T-helper 9 cell (primary cell): ENCODE measurements around the gene NPIPB8.
"Not testable (repeated sequence)": the region's sequence is repeated elsewhere in the genome, so short reads cannot be mapped to it uniquely, and the experiment has no call there.

ENCODE experiments used
- DNase-seq: peaks from one replicate; pipeline ENCODE4 v3.0.0-alpha.2; 2020
- total RNA-seq, 2 donors: gene quantifications; one replicate each; lab custom pipeline; 2026; lab: John Stamatoyannopoulos, UW

NPIPB8 gene
- 0.24 to 0.49 reads per million in 2 donors for total RNA-seq

DNA sequence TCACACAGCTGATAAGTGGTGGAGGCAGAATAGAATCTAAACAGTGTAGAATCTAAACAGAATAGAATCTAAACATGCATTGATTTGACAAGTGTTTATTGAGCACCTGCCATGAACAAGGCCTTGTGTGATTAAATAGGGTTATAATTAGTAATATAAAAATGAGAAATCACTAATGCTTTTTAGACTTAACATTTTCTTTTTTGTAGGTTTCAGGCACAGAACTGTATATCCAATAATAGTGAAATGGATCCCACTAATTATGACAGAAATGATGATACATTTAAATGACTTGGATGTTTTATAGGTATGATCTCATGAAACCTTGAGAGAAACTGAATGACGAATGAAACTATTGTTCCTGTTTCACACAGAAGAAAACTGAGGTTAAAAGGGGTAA is at the start of gene NPIPB8:
Gene NPIPB8 (plus strand): TSS at position 301 of the 400 bp plus-strand sequence. CDS start 296 bp downstream, outside the sequence.
- not testable (repeated sequence) for DNase-seq

DNA sequence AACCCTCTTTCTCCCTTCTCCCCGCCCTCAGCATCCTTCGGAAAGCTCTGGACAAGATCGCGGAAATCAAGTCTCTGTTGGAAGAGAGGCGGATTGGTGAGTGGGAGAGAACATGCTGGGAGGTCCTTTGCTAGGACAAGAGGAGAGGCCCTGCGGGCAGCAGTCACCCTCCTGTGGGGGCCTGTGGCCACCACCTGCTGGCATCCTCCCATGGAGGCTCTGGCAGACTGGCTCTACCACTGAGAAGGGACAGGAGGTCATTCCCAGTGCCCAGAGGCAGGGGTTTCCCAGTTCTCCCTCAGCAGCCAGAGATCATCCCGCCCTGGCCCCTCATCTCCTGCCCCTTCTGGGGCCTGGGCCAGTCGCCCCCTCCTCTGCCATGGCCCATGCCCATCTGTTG is 48.8 kb upstream of the NPIPB8 start:
- DNase-seq, result no peak

- DNase-seq, result no peak
These were observed 47.9 kb upstream of the NPIPB8 start for GRCh38 chr16:28589930-28590329.

- no peak for DNase-seq
These were observed 47.2 kb upstream of the NPIPB8 start for GRCh38 chr16:28590384-28591340.

DNA sequence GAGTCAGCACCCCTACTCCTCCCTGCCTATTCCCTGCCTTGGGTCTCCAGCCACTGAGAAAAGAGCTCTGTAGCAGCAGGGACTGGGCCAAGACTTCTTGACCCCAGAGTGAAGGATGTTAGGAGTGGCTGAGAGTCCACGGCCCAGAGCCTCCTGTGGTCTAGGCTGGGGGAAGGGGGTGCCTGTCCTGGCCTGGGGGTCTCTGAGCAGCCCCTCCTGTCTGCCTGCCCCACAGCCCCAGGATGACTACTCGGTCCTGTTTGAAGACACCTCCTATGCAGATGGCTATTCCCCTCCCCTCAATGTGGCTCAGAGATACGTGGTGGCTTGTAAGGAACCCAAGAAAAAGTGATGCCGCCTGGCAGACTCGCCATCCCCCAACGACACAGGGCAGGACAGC is 46.5 kb upstream of the NPIPB8 start:
- no peak for DNase-seq

DNA sequence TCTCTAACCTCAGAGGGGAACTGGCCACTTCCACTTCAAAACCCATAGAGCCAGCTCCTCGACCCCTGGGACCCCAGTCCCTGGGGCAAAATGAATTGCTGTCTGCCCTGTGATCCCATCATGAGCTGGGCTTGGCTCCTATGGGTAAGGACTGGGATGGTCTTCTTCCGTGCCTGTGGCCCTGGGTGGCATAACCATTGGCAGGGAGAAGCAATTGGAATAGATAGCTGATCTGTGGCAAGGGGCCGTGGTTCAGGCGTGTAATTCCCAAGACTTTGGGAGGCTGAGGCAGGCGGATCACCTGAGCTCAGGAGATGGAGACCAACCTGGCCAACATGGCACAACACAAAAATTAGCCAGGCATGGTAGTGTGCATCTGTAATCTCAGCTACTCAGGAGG is 45.4 kb upstream of the NPIPB8 start:
- no peak for DNase-seq

DNA sequence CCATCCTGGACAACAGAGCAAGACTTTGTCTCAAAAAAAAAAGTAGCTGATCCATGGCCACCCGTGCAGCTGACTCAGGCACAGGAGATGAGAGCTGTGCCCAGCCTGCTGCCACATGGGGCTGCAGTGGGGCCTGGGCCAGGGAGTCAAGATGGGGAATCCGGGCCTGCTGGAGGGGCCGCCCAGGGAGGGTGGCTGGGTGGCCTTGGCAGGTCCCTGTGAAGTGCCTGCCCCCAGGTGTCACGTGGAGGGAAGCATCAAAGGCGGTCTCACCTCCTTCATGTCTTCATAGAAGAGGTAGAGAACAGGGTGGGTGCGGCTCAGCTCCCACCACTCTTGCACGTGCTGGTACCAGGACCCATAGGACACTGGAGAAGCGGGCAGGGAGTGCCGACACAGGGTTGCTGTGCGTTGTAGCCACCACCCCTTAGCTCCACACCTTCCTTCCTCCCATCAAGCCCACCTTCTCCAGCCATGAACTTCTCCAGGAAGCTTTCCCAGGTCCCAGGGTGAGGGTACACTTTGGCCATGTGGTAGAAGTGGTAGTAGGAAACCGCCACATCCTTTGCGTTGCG is 44.8 kb upstream of the NPIPB8 start:
- DNase-seq, result no peak

DNA sequence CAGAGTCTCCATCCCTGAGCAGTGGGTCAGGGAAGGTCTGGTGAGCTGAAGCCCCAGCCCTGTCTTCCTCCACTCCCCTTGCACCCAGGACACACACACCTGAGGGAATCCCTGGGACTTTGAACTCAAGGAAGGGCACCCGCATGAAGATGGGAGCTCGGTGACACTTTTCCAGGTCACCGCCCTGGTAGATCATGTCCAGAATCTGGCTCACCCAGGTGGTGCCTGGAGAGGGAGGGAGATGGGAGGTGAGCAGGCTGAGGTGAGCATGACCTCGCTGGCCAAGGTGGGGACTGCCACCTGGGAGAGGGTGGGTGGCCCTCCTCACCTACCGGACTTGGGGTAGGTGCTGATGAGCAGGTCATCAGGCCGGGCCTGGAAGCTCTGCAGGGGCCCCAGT is 42.4 kb upstream of the NPIPB8 start:
- DNase-seq, result not testable (repeated sequence)

DNA sequence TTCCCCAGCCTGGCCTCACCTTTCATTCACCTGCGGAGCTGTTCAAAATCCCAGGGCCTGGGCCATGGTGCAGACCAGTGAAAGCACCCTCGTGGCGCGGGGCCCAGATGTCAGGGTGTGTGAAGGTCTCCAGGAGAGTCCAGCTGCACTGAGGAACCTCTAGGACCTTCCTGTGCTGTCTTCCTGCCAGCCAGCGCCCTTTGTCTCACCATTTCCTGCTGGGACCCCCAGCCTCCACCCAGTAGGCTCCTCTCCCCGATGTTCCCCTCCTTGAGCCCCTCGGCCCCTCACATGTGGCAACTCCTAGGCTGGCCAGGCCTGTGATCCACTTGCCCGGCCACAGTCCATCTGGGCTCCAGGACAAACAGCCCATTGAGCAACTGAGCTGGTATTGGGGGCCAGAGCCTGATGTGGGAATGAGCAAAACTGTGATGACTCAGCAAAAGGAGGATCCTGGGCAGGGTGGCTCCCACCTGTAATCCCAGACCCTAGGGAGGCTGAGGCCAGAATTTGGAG is 41.7 kb upstream of the NPIPB8 start:
- no peak for DNase-seq

- no peak for DNase-seq
These were observed 40.8 kb upstream of the NPIPB8 start, which contains the start of gene SULT1A2 for GRCh38 chr16:28596840-28597691. SULT1A2 (minus strand) TSS chr16:28597050; CDS start chr16:28595930, 1,120 bp downstream.

DNA sequence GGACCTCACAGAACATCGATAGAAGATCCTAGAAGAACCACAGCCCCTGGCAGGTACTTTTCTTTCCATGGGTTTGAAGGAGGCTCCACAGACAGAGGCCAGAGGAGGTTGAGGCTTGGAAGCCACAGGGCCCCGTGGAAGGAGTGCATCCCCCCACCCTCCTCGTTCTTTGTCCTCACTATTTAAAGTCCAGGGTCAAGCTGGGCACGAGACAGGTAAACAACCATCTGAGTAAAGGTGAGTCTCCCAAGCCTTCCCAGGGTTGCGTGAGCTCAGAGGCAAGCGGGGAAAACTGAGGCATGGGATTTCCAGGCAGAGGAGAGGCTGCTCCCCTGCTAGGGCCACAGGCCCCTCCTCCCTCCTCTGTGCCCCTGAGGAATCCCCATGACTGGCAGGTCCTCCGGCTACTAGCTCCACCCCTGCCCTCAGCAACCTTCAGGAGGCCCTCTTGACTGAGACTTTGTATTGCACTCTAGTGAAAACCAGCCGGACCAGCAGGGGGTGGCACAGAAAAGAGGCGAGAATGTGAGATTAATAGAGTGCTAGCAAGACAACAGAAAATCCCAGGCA is 40.1 kb upstream of the NPIPB8 start:
- DNase-seq, result no peak

DNA sequence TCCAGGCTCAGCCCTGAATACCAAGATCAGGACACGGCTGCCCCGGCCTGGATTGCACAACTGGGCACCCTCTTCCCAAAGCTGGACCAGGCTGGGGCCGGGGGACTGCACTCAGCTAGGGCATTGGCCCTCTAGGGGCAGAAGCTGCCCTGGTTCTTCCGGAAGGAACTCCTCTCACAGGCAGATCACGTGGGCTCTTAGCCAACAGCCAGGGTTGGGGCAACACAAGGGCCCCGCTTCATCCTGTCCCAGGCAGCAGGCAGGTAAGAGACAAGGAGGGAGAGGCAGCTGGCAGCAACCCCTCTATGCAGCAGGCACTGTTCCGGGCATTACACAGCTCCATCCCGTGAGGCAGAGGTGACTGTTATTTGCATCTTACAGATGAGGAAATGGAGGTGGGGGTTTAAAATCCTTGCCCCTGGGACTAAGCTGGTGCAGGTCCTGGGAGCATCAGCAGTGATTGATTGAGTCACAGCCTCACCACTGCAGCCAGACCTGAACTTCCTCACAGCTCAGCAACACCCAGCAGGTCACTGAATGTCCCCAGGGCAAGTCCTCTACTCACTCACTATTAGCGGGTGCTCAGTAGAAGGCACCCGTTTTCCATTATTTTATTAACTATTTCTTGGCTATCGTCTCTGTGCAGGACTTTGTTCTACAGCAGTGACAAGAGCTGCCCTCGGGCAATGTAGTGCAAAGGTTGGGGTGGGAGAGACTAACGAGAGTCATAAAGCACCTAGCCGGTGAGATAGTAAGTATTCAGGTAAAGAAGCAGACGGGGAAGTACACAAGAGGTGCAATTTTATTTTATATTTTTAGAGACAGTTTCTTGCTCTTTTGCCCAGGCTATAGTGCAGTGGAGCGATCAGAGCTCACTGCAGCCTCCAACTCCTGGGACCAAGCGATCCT is 38.2 kb upstream of the NPIPB8 start:
- not testable (repeated sequence) for DNase-seq

DNA sequence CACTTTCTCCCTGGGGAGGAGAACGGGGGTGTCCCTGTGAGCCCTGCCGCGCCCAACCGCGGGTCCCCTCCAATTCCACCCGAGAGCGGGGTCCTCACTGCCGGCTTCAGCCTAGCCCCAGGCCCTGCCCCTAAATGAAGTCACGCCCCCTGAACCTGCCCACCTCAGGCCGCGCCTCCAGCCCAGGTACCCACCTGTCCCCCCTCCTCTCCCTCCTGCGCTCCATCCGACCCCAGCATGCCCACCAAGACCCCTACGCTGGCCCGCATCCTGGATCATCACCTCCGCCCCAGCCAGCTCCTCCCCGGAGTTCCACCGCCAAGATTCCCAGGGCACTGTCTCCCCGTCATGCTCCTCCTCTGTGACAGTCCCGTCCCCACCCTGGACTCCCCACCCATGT is 36.9 kb upstream of the NPIPB8 start:
- not testable (repeated sequence) for DNase-seq

GRCh38 chr16:28601589-28601988 is 36.3 kb upstream of the NPIPB8 start:
- not testable (repeated sequence) for DNase-seq

GRCh38 chr16:28602062-28602461 is 35.8 kb upstream of the NPIPB8 start:
- not testable (repeated sequence) for DNase-seq

- DNase-seq, result no peak
These were observed 35.3 kb upstream of the NPIPB8 start for GRCh38 chr16:28602529-28602928.

DNA sequence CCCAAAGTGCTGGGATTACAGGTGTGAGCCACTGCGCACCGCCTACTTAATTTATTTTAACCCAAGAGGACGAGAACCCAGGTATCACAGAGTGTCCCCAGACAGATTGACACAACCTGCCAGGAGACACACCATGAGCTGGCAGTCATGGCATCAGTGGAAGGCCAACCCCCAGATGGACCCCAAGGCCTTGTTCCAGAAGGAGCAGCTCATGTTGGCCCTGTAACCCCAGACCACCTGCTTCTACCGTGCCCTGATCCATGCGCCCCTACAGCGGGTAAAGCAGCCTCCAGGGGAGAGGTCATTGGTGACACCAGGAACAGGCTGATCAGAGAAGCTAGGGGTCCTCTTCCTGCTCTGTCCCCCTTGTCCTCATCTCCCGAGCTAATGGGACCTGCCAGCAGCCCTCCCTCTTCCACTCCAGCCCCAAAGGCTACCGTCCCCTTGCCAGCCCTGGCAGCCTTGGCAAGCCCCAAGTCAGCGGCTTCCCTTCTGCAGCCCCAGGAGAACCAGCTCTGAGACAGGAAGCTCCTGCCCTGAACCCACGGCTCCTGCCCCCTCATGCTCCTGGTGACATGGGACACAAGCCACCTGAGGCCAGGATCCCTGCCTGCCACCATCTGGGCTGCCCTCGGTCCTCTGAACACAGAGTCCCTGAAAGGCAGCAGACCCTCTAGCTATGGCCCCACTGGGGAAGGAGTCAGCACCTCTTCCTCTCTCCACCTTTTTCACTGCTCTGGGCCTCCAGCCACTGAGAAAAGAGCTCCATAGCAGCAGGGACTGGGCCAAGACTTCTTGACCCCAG is 34.3 kb upstream of the NPIPB8 start:
- DNase-seq, result no peak

GRCh38 chr16:28604186-28604565 is 33.7 kb upstream of the NPIPB8 start:
- DNase-seq, result no peak

DNA sequence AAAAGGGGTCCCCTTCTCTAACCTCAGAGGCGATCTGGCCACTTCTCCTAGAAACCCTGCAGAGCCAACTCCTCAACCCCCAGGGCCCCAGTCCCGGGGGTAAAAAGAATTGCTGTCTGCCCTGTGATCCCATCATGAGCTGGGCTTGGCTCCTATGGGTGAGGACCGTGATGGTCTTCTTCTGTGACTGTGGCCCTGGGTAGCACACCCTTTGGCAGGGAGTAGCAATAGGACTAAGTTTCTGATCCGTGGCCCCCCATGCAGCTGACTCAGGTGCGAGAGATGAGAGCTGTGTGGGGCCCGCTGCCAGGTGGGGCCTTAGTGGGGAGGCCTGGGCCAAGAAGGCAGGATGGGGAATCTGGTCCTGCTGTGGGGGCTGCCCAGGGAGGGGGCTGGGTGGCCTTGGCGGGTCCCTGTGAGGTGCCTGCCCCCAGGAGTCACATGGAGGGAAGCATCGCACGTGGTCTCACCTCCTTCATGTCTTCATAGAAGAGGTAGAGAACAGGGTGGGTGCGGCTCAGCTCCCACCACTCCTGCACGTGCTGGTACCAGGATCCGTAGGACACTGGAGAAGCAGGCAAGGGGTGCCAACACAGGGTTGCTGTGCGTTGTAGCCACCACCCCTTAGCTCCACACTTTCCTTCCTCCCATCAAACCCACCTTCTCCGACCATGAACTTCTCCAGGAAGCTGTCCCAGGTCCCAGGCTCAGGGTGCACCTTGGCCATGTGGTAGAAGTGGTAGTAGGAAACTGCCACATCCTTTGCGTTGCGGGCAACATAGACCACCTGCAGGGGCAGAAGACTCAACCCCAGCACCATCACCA is 31.4 kb upstream of the NPIPB8 start:
- no peak for DNase-seq
